Brain microvascular endothelial cell (primary cell): Measurements from ENCODE around the gene BRSK2.

Experiments used
- DNase-seq: peaks from one replicate; pipeline ENCODE4 v3.0.0-alpha.2; 2020
- H3K27ac ChIP-seq: fragments of 250-450 bp; sonication (Bioruptor Pico); 2 replicates; pipeline ENCODE4 v1.5.1; 2020; ENCODE audit warnings: mild to moderate bottlenecking, moderate library complexity
- H3K27me3 ChIP-seq: fragments of 250-450 bp; sonication (Bioruptor Pico); replicated peaks from 2 replicates; pipeline ENCODE4 v1.5.1; 2020; ENCODE audit warnings: mild to moderate bottlenecking
- H3K36me3 ChIP-seq: fragments of 250-450 bp; sonication (Bioruptor Pico); replicated peaks from 2 replicates; pipeline ENCODE4 v1.5.1; 2020; ENCODE audit warnings: mild to moderate bottlenecking
- H3K4me3 ChIP-seq: 2 replicates; pipeline ENCODE4 v1.5.1; 2011; ENCODE audit warnings: low read depth, mild to moderate bottlenecking, control low read depth, low read length, moderate library complexity
- CTCF ChIP-seq: IDR thresholded peaks from 2 replicates; pipeline ENCODE4 v1.5.1; 2011; ENCODE audit warnings: low read depth, mild to moderate bottlenecking, moderate library complexity, low read length, control low read depth, inconsistent platforms; ENCODE audit errors: missing control alignments
- in situ Hi-C: cut with HindIII; loops from 2 replicates; pipeline ENCODE4 v1.10.0; 2017; ENCODE audit warnings: low sequenced_read_pairs, low pct_ligation_motif_present

BRSK2 gene

DNA sequence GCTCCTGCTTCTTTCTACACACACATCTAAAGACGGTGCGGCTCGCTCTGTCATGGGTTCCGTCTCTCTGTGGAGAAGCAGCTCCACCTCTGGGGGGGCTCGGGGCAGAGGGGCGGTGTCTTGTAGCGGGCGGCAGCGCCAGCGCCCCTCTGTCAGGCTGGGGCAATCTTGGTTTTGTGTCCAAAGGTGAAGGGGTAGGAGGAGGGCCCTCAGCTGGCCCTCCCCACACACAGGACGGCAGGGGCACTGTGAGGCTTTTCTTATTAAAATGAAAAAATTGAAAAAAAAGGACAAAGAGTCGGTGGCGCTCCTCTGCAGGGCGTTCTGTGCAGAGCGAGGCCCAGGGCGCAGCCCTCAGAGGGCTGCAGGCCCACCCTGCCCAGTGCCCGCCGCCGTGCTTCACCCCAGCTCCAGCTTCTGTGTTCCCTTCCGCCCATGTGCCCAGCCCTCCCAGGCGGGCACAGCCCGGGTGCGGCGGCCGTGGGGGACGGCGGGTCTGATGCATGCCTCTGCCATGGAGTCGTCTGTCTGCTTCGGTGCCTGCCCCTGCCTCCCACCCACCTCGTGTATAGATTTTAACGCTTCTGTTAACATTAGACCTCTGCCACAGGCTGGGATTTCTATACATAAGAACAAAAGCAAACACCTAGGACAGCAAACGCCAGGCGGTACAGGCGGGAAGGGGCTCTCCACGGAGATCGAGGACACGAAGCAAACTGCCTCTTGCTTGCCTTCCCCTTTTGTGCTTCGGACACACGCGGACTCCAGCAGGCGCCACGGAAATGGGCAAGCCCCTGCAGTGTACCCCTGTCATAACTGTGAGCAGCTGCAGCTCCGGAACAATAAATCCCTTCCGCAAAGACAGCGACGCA lies 72.3 kb downstream of the BRSK2 start:
- TF ChIP-seq CTCF = no peak

GRCh38 chr11:1462698-1462975 lies 72.9 kb downstream of the BRSK2 start:
- no peak for TF ChIP-seq CTCF
- Histone ChIP-seq H3K27me3 (no peaks in the 10 kb centered on the region), H3K36me3 (no peaks in the 10 kb centered on the region), H3K27ac (no peak overlapping the region), H3K4me3 (no peak overlapping the region)
- in situ Hi-C loops = no loop called here
- DNase-seq = no peak

More for the DNA sequence above, 72.3 kb downstream of the BRSK2 start:
- no peaks in the 10 kb centered on the region for H3K36me3 ChIP-seq
- no peak overlapping the region for H3K4me3 ChIP-seq
- H3K27ac ChIP-seq = no peak overlapping the region
- in situ Hi-C loops = no loop called here
- no peak for DNase-seq
- no peaks in the 10 kb centered on the region for H3K27me3 ChIP-seq

- in situ Hi-C loops = no loop called here
- Histone ChIP-seq H3K27ac (no peak overlapping the region), H3K36me3 (no peaks in the 10 kb centered on the region), H3K4me3 (no peak overlapping the region), H3K27me3 (no peaks in the 10 kb centered on the region)
- TF ChIP-seq CTCF = no peak
- DNase-seq = no peak
Measured at GRCh38 chr11:1463056-1463455, 73.3 kb downstream of the BRSK2 start.

DNA sequence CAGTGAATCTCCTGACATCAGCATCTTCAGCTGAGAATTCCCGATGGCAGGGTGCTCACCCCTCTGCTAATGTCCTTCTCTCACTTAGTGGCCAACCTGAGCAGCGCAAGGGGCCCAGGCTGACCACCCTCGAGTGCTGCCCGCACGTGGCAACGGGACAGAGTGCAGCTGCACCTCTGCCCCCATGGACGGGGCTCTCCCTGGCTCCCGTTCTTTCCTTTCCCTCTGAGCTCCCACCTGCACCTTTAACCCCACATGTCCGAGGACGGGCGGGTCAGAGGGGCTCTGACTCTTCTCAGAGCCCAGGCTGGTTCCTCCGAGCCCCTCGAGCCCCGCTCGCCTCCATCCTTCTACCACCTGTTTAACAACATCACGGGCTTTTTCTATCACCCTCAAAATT lies 77.0 kb downstream of the BRSK2 start:
- no peak overlapping the region for H3K4me3 ChIP-seq
- TF ChIP-seq CTCF = no peak
- H3K36me3 ChIP-seq = no peaks in the 10 kb centered on the region
- no peak for DNase-seq
- no peaks in the 10 kb centered on the region for H3K27me3 ChIP-seq
- in situ Hi-C loops = no loop called here
- no peak overlapping the region for H3K27ac ChIP-seq

DNA sequence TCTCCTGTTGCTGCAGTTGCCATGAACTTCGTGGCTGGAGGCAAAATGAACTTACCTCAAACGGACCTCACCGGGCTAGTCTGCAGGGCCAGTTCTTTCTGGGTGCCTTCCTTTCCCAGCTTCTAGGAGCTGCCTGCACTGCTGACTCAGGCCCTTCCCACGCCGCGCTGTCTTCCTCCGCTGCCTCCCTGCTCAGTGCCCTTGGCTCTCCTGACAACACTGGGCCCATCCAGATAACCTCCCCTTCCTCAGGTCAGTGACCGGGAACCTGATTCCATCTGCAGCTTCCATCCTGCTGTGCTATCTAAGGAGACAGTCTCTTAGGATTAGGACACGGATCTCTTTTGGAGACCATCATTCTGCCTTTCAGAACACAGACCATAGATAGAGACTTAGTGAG lies 77.5 kb downstream of the BRSK2 start:
- H3K4me3 ChIP-seq = no peak overlapping the region
- no peak overlapping the region for H3K27ac ChIP-seq
- no peaks in the 10 kb centered on the region for H3K36me3 ChIP-seq
- no peak for TF ChIP-seq CTCF
- no peaks in the 10 kb centered on the region for H3K27me3 ChIP-seq
- in situ Hi-C loops = no loop called here
- DNase-seq = no peak

DNA sequence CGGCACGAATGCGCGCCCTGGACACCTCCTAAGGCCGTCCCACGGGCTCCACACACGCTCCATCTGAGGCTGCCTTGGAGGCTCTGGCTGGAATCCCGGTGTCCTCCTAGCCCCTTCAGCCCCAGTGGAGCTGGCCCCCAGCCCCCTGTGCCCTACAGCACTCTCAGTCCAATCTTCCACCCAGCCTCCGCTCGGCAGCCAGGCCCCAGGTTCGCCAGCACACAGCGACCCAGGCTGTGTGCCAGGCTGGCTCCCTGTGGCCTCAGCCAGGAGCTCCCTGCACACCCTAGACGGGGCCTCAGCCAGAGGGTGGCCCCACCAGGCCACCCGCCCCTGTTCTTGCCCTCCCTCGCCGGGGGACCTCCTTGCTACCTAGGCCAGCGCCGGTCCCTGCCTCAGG lies 78.3 kb downstream of the BRSK2 start:
- Histone ChIP-seq H3K27me3 (no peaks in the 10 kb centered on the region), H3K27ac (no peak overlapping the region), H3K4me3 (no peak overlapping the region), H3K36me3 (no peaks in the 10 kb centered on the region)
- in situ Hi-C loops = no loop called here
- no peak for DNase-seq
- no peak for TF ChIP-seq CTCF
